GM21723 (cell line): ENCODE measurements around the gene PTPRF.

Source experiments
- ATAC-seq: cut with Tn5 transposase; IDR thresholded peaks from one replicate; pipeline ENCODE4 v1.9.1; 2021; ENCODE audit warnings: mild to moderate bottlenecking, moderate library complexity; ENCODE audit not compliant: unreplicated experiment

Gene PTPRF

GRCh38 chr1:43602990-43603389, 72.3 kb downstream of the PTPRF start:
- no peak for ATAC-seq

DNA sequence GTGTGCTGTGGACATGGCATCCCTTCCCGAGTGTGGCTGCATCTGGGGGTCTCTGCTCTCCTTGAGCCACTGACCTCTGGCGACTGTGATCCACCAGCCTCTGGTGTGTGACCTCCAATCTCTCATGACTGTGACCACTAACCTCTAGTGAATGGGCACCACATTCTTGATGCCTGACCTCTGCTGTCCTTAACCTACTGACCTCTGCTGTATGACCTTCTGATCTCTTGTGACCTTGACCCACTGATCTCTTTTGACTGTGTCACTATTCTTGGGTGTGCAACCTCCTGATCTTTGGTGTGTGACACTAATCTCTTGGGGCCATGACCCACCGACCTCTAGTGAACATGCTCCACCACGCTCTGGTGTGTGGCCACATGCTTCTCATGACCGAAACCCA, 73.5 kb downstream of the PTPRF start:
- ATAC-seq, result no peak

DNA sequence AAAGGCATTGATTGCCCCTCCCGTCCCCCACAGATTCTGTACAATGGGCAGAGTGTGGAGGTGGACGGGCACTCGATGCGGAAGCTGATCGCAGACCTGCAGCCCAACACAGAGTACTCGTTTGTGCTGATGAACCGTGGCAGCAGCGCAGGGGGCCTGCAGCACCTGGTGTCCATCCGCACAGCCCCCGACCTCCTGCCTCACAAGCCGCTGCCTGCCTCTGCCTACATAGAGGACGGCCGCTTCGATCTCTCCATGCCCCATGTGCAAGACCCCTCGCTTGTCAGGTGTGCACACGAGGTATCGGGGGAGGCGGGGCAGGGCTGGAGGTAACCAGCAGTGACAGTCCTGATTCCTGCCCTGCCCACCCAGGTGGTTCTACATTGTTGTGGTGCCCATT, 74.5 kb downstream of the PTPRF start:
- ATAC-seq, result no peak

GRCh38 chr1:43605766-43606165, 75.1 kb downstream of the PTPRF start:
- no peak for ATAC-seq

DNA sequence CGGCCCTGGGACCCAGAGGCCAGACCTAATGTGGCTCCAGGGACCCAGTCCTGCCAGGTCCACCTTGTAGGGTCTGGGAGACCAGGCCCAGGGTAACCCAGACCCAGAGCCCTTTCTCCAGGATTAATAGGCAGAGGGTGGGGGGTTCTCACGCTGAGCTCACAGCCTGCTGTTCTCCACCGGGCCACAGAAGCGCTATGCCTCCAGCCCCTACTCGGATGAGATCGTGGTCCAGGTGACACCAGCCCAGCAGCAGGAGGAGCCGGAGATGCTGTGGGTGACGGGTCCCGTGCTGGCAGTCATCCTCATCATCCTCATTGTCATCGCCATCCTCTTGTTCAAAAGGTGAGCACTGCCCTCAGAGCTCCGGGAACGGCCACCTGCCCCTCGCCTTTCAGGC, 75.9 kb downstream of the PTPRF start:
- no peak for ATAC-seq

GRCh38 chr1:43608827-43609226, 78.1 kb downstream of the PTPRF start:
- no peak for ATAC-seq

- no peak for ATAC-seq
These were observed 79.7 kb downstream of the PTPRF start for GRCh38 chr1:43610339-43610738.

DNA sequence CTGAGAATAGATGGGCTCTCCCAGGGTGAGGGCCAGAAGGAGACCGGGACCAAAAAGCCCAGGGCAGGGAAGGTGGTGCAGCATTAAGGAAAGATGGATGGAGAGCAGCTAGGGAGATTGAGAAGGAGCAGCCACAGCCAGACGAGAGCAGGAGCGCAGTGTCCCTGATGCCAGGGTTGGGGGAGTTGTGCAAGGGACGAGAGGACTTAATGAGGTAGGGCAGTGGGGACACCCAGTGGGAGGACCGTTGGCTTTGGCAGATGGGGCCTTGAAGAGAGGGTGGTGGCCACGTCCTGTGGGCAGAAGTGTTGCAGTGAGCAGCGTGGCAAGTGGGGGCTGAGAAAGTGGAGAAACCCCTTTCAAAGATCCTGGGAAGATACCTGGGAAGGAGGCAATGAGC, 81.3 kb downstream of the PTPRF start:
- ATAC-seq, result no peak

- no peak for ATAC-seq
These were observed 81.7 kb downstream of the PTPRF start for GRCh38 chr1:43612406-43612805.

DNA sequence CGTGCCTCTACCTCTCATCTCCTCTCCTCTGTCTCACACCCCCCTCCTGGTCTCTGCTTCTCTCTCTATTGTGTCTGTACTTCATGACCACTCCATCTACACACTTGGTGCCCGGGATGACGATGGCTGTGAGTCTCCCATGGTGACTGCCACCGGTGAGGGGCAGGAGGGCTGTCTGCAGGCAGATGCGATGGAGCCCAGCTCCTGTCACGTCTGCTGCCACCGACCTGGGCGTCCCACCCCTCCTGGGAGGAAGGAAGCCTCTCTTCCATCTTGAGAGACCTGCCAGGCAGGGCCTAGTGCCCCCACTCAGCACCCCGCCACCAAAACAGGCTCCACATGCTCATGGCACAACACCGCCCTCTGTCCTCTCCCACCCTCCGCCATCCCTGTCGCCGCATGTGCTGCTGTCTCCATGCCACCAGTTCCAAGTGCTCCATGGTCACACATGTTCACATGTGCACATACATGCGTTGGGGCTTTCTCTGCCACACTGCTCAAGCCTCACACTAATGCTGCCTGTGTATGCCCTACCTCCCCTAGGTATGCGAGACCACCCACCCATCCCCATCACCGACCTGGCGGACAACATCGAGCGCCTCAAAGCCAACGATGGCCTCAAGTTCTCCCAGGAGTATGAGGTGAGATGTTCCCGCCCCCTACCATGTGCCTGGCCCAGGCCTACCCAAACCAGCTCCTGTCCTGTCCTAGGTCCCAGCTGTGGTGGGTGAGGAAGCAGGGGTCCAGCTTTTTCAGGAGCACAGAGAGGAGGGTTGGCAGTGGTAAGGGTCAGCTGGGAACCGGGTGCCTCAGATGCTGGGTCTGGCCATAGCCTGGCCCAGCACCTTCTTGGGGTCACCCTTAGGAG, 82.6 kb downstream of the PTPRF start:
- ATAC-seq, result no peak

GRCh38 chr1:43614211-43614610, 83.5 kb downstream of the PTPRF start:
- ATAC-seq, result no peak

DNA sequence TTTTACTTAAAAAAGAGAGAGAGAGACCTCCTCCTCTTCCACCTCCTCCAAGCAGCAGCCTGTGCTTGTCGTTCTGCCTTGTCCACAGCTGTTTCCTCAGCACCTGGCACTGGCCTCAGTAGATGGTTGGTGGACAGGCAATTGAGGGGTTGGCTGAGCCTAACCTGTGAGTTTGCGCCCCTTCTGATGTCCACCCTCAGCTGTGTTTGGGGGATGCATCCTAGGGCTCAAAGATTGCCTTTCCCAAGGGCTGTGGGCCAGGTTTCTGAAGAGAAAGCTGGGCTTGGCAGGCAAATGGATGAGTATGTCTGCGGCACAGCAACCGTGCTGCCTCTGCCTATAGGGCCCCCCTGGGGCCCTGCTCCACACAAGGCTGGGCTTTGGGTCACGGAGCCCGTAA, 84.2 kb downstream of the PTPRF start:
- ATAC-seq, result no peak

DNA sequence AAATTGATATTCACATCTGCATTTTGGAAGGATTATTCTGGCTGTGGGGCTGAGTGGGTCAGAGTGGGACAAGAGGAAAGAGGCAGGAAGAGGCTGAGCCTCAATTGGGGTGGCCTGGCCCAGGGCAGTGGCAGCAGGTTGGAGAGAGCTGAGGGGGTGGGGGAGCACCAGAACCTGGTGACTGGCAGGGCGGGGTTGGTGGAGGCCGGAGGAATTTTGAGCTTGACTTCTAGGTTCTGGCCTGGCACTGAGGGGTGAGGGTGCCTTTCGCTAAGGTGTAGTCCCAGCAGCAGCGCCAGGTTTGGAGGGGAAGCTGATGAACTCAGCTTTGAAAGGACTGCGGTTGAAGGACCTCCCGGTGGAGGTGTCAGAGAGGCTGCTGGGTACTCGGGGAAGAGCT, 85.7 kb downstream of the PTPRF start:
- no peak for ATAC-seq

DNA sequence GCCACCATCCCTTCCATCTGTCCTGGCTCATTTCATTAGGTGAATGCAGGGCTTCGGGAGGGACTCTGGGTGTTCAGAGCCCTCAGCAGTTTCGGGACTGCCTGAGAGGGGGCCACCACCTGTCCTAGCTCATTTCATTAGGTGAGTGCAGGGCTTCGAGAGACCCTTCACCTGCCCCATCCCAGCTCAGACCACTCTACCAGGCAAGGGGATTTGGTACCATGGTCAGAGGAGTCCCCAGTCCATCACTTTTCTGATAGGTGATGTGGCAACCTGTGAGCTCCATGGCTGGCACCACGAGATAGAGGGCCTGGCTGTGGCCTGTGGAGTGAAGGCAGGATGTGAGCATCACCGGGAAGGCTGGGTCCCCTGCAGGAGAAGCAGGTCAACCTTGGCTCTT, 86.3 kb downstream of the PTPRF start:
- ATAC-seq, result no peak

GRCh38 chr1:43617668-43618067, 87.0 kb downstream of the PTPRF start:
- ATAC-seq, result no peak

GRCh38 chr1:43618521-43619313, 88.0 kb downstream of the PTPRF start:
- ATAC-seq, result no peak

GRCh38 chr1:43619314-43619790, 88.7 kb downstream of the PTPRF start:
- no peak for ATAC-seq

DNA sequence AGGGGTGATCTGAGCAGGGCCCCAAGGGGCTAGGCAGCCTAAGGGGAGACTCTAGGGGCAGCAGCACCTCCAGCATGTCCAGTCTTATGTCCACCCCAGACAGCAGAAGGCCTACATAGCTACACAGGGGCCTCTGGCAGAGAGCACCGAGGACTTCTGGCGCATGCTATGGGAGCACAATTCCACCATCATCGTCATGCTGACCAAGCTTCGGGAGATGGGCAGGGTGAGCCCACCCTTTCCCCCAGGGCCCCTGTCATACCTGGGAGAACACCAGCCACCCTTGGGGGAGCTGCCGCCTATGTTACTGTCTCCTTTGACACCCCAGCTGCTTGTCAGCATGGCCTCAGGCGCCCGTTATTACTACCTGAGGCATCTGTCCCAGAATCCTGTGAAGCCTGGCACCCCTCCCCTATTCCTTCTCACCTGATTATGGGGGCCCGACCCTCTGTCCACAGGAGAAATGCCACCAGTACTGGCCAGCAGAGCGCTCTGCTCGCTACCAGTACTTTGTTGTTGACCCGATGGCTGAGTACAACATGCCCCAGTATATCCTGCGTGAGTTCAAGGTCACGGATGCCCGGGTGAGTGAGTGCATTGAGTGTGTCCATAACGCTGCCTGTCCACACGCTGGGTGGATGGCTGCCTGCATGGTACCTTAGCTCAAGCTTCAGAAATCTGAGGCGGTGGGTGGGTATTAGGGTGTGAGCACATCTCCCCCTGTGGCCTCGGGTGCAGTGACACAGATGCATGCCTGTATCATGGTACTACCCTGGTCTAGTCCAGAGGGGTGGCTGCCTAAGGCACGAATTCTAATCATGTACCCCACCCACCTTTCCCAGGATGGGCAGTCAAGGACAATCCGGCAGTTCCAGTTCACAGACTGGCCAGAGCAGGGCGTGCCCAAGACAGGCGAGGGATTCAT, 89.6 kb downstream of the PTPRF start:
- no peak for ATAC-seq

DNA sequence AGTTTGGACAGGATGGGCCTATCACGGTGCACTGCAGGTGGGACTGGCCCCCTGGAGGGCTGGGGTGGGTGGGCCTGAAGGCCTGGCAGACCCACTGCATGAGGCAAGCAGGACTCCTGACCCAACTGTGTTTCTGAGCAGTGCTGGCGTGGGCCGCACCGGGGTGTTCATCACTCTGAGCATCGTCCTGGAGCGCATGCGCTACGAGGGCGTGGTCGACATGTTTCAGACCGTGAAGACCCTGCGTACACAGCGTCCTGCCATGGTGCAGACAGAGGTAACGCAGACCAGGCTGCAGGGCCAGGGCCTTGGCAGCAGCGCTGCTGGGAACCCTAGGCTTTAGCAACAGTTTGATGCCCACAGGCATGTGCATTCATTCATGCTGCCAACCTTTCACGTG, 90.3 kb downstream of the PTPRF start:
- no peak for ATAC-seq

- ATAC-seq, result no peak
These were observed 90.7 kb downstream of the PTPRF start for GRCh38 chr1:43621386-43621785.

DNA sequence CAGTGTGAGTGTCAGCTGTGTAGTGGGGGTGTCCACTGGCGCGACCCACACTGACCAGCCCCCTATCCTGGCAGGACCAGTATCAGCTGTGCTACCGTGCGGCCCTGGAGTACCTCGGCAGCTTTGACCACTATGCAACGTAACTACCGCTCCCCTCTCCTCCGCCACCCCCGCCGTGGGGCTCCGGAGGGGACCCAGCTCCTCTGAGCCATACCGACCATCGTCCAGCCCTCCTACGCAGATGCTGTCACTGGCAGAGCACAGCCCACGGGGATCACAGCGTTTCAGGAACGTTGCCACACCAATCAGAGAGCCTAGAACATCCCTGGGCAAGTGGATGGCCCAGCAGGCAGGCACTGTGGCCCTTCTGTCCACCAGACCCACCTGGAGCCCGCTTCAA, 91.2 kb downstream of the PTPRF start:
- no peak for ATAC-seq
